ENCODE results near the gene TAC4. TPM values are rescaled to one million over a fixed set of nuclear protein-coding genes. Genes with fewer than 3 reads are reported as not detected.

The TAC4 gene
- total and polyA plus RNA-seq, 9 of the 15 experiments (the other 6 are each of a cell fraction or from before 2014, with no cell fraction given): 0.17 TPM; not detected in 8

- WGBS (ENCODE audit: insufficient coverage, low coverage, missing lambda C conversion rate): 0% methylated on average over 2 of the region's 2 CpGs
- Histone ChIP-seq H3K4me3 (no peak overlapping the region), H3K9me1 (ENCODE audit: control insufficient read depth, insufficient read depth, low read length) (no peaks in the 10 kb centered on the region), H4K20me1 (replicated peaks; ENCODE audit: control insufficient read depth, insufficient read depth, low read length) (peaks cover 4% of the 10 kb centered on the region; the same call in 1 of the 2 replicates), H3K27ac (ENCODE audit: extremely low read depth, low read depth, low read length) (no peak overlapping the region), H3K4me1 (replicated peaks in 1 of 2; ENCODE audit: control insufficient read depth in 2 of 2, insufficient read depth in 2 of 2, low read length in 2 of 2) (peaks cover 10% of the 10 kb centered on the region in 2 experiments), H3K79me2 (ENCODE audit: control insufficient read depth, insufficient read depth, low read length) (no peaks in the 10 kb centered on the region), H3K36me3 (ENCODE audit: control insufficient read depth, insufficient read depth, low read length) (no peaks in the 10 kb centered on the region), H3K4me2 (ENCODE audit: insufficient read depth, low read length) (no peak overlapping the region), H2AFZ (ENCODE audit: low read depth, low read length) (no peak overlapping the region), H3K27me3 (ENCODE audit: control insufficient read depth in 2 of 2, insufficient read depth in 2 of 2, low read length in 2 of 2) (peaks cover 5 to 39% of the 10 kb centered on the region in 2 experiments; a peak in 3 of 5 replicates), H3K9ac (ENCODE audit: insufficient read depth in 1 of 2, low read depth in 2 of 2, low read length in 2 of 2) (no peak overlapping the region), H3K9me3 (replicated peaks; ENCODE audit: control insufficient read depth, insufficient read depth, low read depth, low read length) (no peaks in the 10 kb centered on the region)
- ATAC-seq (no peak), FAIRE-seq (no peak), DNase-seq (ENCODE audit: extremely low read depth in 1 of 4, low spot score in 3 of 4) (no peak)
- in situ Hi-C loops (cut with MboI) (no loop called here), intact Hi-C loops (cut with micrococcal nuclease) (no loop called here)
- ChIA-PET CTCF (ENCODE audit: low intra/inter-chr PET ratio) (no interaction called here), POLR2A (interaction anchor here (1.2 kb wide), 1 partner anchor 9 kb away, joined by 3 read pairs; no protein-coding TSS in a partner anchor)
- BruUV-seq (replicated peaks): no TSS peak
- peak in 1 of 2 experiments; percentile 29; a peak in 1 of 4 replicates for TF ChIP-seq RCOR1 (IDR thresholded peaks at IDR 0.05; ENCODE audit: borderline replicate concordance in 1 of 2, low read depth in 2 of 2, low read length in 2 of 2)
- no peak for TF ChIP-seq ZBTB43 (CRISPR knock-in tag; IDR thresholded peaks at IDR 0.05)
- TF ChIP-seq ZBTB49 (CRISPR knock-in tag; IDR thresholded peaks at IDR 0.05; ENCODE audit: borderline replicate concordance): no peak
- no peak for TF ChIP-seq SIN3B (IDR thresholded peaks at IDR 0.05; ENCODE audit: low read depth)
- no peak for TF ChIP-seq MLX (CRISPR knock-in tag; conservative IDR thresholded peaks at IDR 0.05)
- no peak for TF ChIP-seq ZNF507 (tag; conservative IDR thresholded peaks at IDR 0.05)
- no peak for TF ChIP-seq ELF1 (tag; IDR thresholded peaks at IDR 0.05)
- no peak for TF ChIP-seq NR2C1 (IDR thresholded peaks at IDR 0.05)
- no peak for TF ChIP-seq NR2C1 (tag; IDR thresholded peaks at IDR 0.05)
- TF ChIP-seq RBM25 (IDR thresholded peaks at IDR 0.05; ENCODE audit: low read depth, low read length, severe bottlenecking): peak; percentile 96
- TF ChIP-seq RBM14 (IDR thresholded peaks at IDR 0.05; ENCODE audit: borderline replicate concordance, insufficient read depth, low read depth, low read length): no peak
- no peak for TF ChIP-seq ESRRA (IDR thresholded peaks at IDR 0.05; ENCODE audit: borderline replicate concordance, low read depth)
- no peak for TF ChIP-seq ZKSCAN3 (CRISPR knock-in tag; IDR thresholded peaks at IDR 0.05)
- no peak for TF ChIP-seq NUFIP1 (IDR thresholded peaks at IDR 0.05; ENCODE audit: partially characterized antibody)
- TF ChIP-seq ZFP36 (IDR thresholded peaks at IDR 0.05; ENCODE audit: low read depth, low read length, partially characterized antibody): peak; percentile 88
- no peak for TF ChIP-seq HES1 (IDR thresholded peaks at IDR 0.05; ENCODE audit: low read depth)
- no peak for TF ChIP-seq ZNF79 (CRISPR knock-in tag; IDR thresholded peaks at IDR 0.05; ENCODE audit: low read depth)
- TF ChIP-seq HDAC2 (IDR thresholded peaks at IDR 0.05): peak; percentile 68; the same call in 1 of the 2 replicates
- no peak for TF ChIP-seq U2AF1 (optimal IDR thresholded peaks at IDR 0.05; ENCODE audit: low read depth, low read length)
Measured at GRCh38 chr17:49874911-49875310, 27.0 kb upstream of the TAC4 start.

Measured in K562 (cell line).